K562 (cell line): ENCODE measurements around the gene HDGFL2. TPM values are rescaled to one million over a fixed set of nuclear protein-coding genes. Genes with fewer than 3 reads are reported as not detected.
A peak's percentile ranks its signal among the peaks of the same experiment; 100 is the strongest.

Experiments
- ATAC-seq: fragments of 200-7000 bp; cut with Tn5 transposase; 3 replicates; pipeline ENCODE4 v1.9.1; 2020; ENCODE audit warnings: moderate library complexity
- BruUV-seq: library from RNA; stranded (reverse); fragments of 400-500 nt; replicated peaks from 2 replicates; lab custom pipeline; 2021; lab: Mats Ljungman, UMichigan
- CTCF ChIA-PET: fragments of 300-600 bp; formaldehyde crosslinking; extraction: SDS; loops from one replicate; lab custom pipeline; 2021; ENCODE audit warnings: low intra/inter-chr PET ratio; lab: Yijun Ruan, JAX
- POLR2A ChIA-PET: fragments of 300-600, 350-650 bp; sonication (Branson Sonifier 250); formaldehyde crosslinking; extraction: SDS; loops from one replicate; lab custom pipeline; 2021; ENCODE audit warnings: antibody characterized with exemption, inconsistent platforms; lab: Yijun Ruan, JAX
- DNase-seq, 4 experiments: peaks; one replicate each; pipeline versions ENCODE4 v3.0.0 to v3.0.0-alpha.2; 2011 to 2018; ENCODE audit warnings: low spot score in 3 of 4, mixed read lengths in 3 of 4; ENCODE audit errors: extremely low read depth in 1 of 4
- FAIRE-seq: peaks from 2 replicates; lab custom pipeline; 2011; peaks lifted over from hg19 to GRCh38; lab: Jason Lieb, UNC
- H2AFZ ChIP-seq: 2 replicates; pipeline ENCODE4 v1.6.0; 2011; ENCODE audit warnings: low read depth, low read length, control low read depth, inconsistent platforms
- H3K27ac ChIP-seq: fragments of 200-600 bp; 3 replicates; pipeline ENCODE4 v1.8.0; 2011; ENCODE audit warnings: low read depth, mild to moderate bottlenecking, control low read depth, inconsistent platforms, low read length, moderate library complexity, mixed read lengths; ENCODE audit errors: extremely low read depth
- H3K27me3 ChIP-seq, 2 experiments: fragments of 300-600 bp in 1 of 2; 2 replicates in 1 of 2; 3 replicates in 1 of 2; pipeline versions ENCODE4 v1.6.0 to v1.8.0; 2011; ENCODE audit warnings: inconsistent platforms in 2 of 2, low read length in 2 of 2, mild to moderate bottlenecking in 1 of 2, mixed read lengths in 1 of 2, moderate library complexity in 1 of 2; ENCODE audit not compliant: control insufficient read depth in 2 of 2, insufficient read depth in 2 of 2
- H3K36me3 ChIP-seq: fragments of 300-600 bp; 3 replicates; pipeline ENCODE4 v1.8.0; 2011; ENCODE audit warnings: mild to moderate bottlenecking, low read length, inconsistent platforms; ENCODE audit not compliant: control insufficient read depth, insufficient read depth
- H3K4me1 ChIP-seq, 2 experiments: fragments of 200-600 bp in 1 of 2; replicated peaks in 1 of 2; 2 replicates in 1 of 2; 3 replicates in 1 of 2; pipeline versions ENCODE4 v1.5.1 to v1.8.0; 2011; ENCODE audit warnings: inconsistent platforms in 2 of 2, low read length in 2 of 2, mild to moderate bottlenecking in 1 of 2, mixed read lengths in 1 of 2, moderate library complexity in 1 of 2; ENCODE audit not compliant: control insufficient read depth in 2 of 2, insufficient read depth in 2 of 2
- H3K4me2 ChIP-seq: 2 replicates; pipeline ENCODE4 v1.6.1; 2011; ENCODE audit warnings: low read length, control low read depth, inconsistent platforms, mixed read lengths; ENCODE audit not compliant: insufficient read depth
- H3K4me3 ChIP-seq: fragments of 200-600 bp; sonication (generic), shearing (Covaris generic); 2 replicates; pipeline ENCODE4 v1.5.1; 2016; ENCODE audit warnings: control low read depth, inconsistent platforms
- H3K79me2 ChIP-seq: fragments of 200-600 bp; 3 replicates; pipeline ENCODE4 v1.8.0; 2011; ENCODE audit warnings: low read length, inconsistent platforms; ENCODE audit not compliant: control insufficient read depth, insufficient read depth
- H3K9ac ChIP-seq, 2 experiments: 2 replicates each; pipeline versions ENCODE4 v1.6.0 to v1.6.1; 2011; ENCODE audit warnings: low read depth in 2 of 2, low read length in 2 of 2, control low read depth in 1 of 2, inconsistent platforms in 1 of 2, mild to moderate bottlenecking in 1 of 2, mixed read lengths in 1 of 2; ENCODE audit not compliant: insufficient read depth in 1 of 2
- H3K9me1 ChIP-seq: one replicate; pipeline ENCODE4 v1.6.0; 2011; ENCODE audit warnings: inconsistent platforms, mild to moderate bottlenecking, low read length, moderate library complexity; ENCODE audit not compliant: control insufficient read depth, insufficient read depth
- H3K9me3 ChIP-seq: replicated peaks from 2 replicates; pipeline ENCODE4 v1.5.1; 2011; ENCODE audit warnings: low read depth, low read length, inconsistent platforms; ENCODE audit not compliant: control insufficient read depth, insufficient read depth
- H4K20me1 ChIP-seq: replicated peaks from 2 replicates; pipeline ENCODE4 v1.6.1; 2011; ENCODE audit warnings: low read length, inconsistent platforms, mixed read lengths; ENCODE audit not compliant: control insufficient read depth, insufficient read depth
- ASH1L ChIP-seq: fragments of 450-650 bp; IDR thresholded peaks from 2 replicates; pipeline ENCODE4 v1.6.1; 2018; ENCODE audit warnings: borderline replicate concordance, mild to moderate bottlenecking, low read depth; ENCODE audit not compliant: partially characterized antibody
- DIDO1 ChIP-seq: fragments of 450-650 bp; IDR thresholded peaks from 2 replicates; pipeline ENCODE4 v1.6.1; 2016; ENCODE audit warnings: low read depth, missing biosample characterization, missing genetic modification characterization
- E2F5 ChIP-seq: sonication (generic); formaldehyde crosslinking; IDR thresholded peaks from 2 replicates; pipeline ENCODE4 v1.8.0; 2022; ENCODE audit warnings: mild to moderate bottlenecking, missing genetic modification reagents
- HEY1 ChIP-seq: fragments of 250-450 bp; sonication (Bioruptor Pico); IDR thresholded peaks from 2 replicates; pipeline ENCODE4 v1.5.0; 2020; ENCODE audit warnings: mild to moderate bottlenecking, moderate library complexity, borderline replicate concordance
- HNRNPL ChIP-seq: fragments of 200-400 bp; formaldehyde crosslinking; IDR thresholded peaks from 2 replicates; pipeline ENCODE4 v1.6.1; 2017; ENCODE audit warnings: low read depth, mild to moderate bottlenecking, low read length
- NFATC3 ChIP-seq: fragments of 450-650 bp; IDR thresholded peaks from 2 replicates; pipeline ENCODE4 v1.6.1; 2017; ENCODE audit warnings: mild to moderate bottlenecking
- PPARD ChIP-seq: fragments of 250-450 bp; sonication (Bioruptor Pico); IDR thresholded peaks from 2 replicates; pipeline ENCODE4 v1.8.0; 2022; ENCODE audit warnings: inconsistent platforms, mild to moderate bottlenecking, moderate library complexity
- RAD51 ChIP-seq: fragments of 450-650 bp; IDR thresholded peaks from 2 replicates; pipeline ENCODE4 v1.7.1; 2016; ENCODE audit warnings: low read depth, mild to moderate bottlenecking, borderline replicate concordance
- RBFOX2 ChIP-seq: fragments of 200-400 bp; formaldehyde crosslinking; IDR thresholded peaks from 2 replicates; pipeline ENCODE4 v1.6.1; 2017; ENCODE audit warnings: low read depth, mild to moderate bottlenecking, low read length, moderate library complexity
- TFAP4 ChIP-seq: sonication (generic); formaldehyde crosslinking; IDR thresholded peaks from 2 replicates; pipeline ENCODE4 v1.8.0; 2022; ENCODE audit warnings: missing genetic modification reagents, mild to moderate bottlenecking, moderate library complexity, borderline replicate concordance
- THAP7 ChIP-seq: fragments of 250-450 bp; sonication (Bioruptor Pico); IDR thresholded peaks from 2 replicates; pipeline ENCODE4 v1.5.0; 2021
- ZBTB49 ChIP-seq: sonication (generic); formaldehyde crosslinking; IDR thresholded peaks from 2 replicates; pipeline ENCODE4 v1.8.0; 2022; ENCODE audit warnings: missing genetic modification reagents, mild to moderate bottlenecking, borderline replicate concordance
- ZNF408 ChIP-seq: fragments of 250-450 bp; sonication (Bioruptor Pico); IDR thresholded peaks from 2 replicates; pipeline ENCODE4 v1.4.0; 2020; ENCODE audit warnings: low read depth, mild to moderate bottlenecking, moderate library complexity
- ZNF561 ChIP-seq: fragments of 450-650 bp; formaldehyde crosslinking; conservative IDR thresholded peaks from 2 replicates; pipeline ENCODE4 v1.4.0; 2020; ENCODE audit warnings: mild to moderate bottlenecking, moderate library complexity
- ZNF589 ChIP-seq: fragments of 200-800 bp; sonication (Bioruptor generic); IDR thresholded peaks from 2 replicates; pipeline ENCODE4 v1.6.1; 2016; ENCODE audit warnings: low read depth, missing genetic modification characterization, missing compliant biosample characterization
- whole genome bisulfite sequencing: fragments of 100-300 bp; shearing (Covaris generic); methylation state at CpG from one replicate; pipeline ENCODE4 v1.1.6; 2016; ENCODE audit warnings: low coverage, mixed read lengths; ENCODE audit not compliant: insufficient coverage; ENCODE audit errors: missing lambda C conversion rate; 5-methylcytosine and 5-hydroxymethylcytosine counted together
- in situ Hi-C: fragments of 300-500 bp; cut with MboI; formaldehyde crosslinking; loops from 4 replicates; pipeline ENCODE4 v1.15.0; 2018; ENCODE audit warnings: inconsistent platforms, mixed read lengths
- intact Hi-C: fragments of 100-400 bp; cut with micrococcal nuclease; formaldehyde crosslinking; loops from 2 replicates; pipeline ENCODE4 v1.14.2; 2022
- polyA plus RNA-seq, 8 experiments: library from polyadenylated mRNA; depleted of rRNA in 4 of 8; stranded (reverse) in 5 of 8; unstranded in 3 of 8; fragments of >200 nt; fragmentation: Nextera tagmentation in 2 of 8; fragmentation: Illumina TruSeq in 1 of 8; extraction: Ambion mirVana in 2 of 8; extraction: Trizol in 1 of 8; gene quantifications; 2 replicates each; pipeline versions ENCODE4 v1.2.1 to v1.2.3, GENCODE V29; 2011 to 2014; ENCODE audit warnings: inconsistent platforms in 1 of 8, missing spikeins in 1 of 8
- total RNA-seq, 7 experiments: library from RNA; depleted of rRNA in 6 of 7; stranded (reverse); fragments of >200 nt in 6 of 7; fragmentation: Illumina TruSeq in 2 of 7; extraction: Trizol in 2 of 7; gene quantifications; 2 replicates each; pipeline versions ENCODE4 v1.2.1 to v1.2.3, GENCODE V29; 2011 to 2021; ENCODE audit warnings: low replicate concordance in 1 of 7

Gene HDGFL2
- total and polyA plus RNA-seq, 9 of the 15 experiments (the other 6 are each of a cell fraction or from before 2014, with no cell fraction given), result 0.13 to 61.7 (median 16.0) TPM

GRCh38 chr19:4444765-4445741 lies 27.0 kb upstream of the HDGFL2 start:
- peaks cover 90% of the 10 kb centered on the region; the same call in 2 of the 3 replicates for H3K36me3 ChIP-seq
- TSS peak; percentile 72 for BruUV-seq
- H3K4me1 ChIP-seq, result peaks cover 0 to 68% of the 10 kb centered on the region in 2 experiments; a peak in 3 of 5 replicates
- no peaks in the 10 kb centered on the region for H3K79me2 ChIP-seq
- FAIRE-seq (no peak), DNase-seq (peak in 3 of 4 experiments; percentile 8 to 14 (median 9)), ATAC-seq (peak; percentile 6; the same call in 2 of the 3 replicates)
- no peak overlapping the region for H2AFZ ChIP-seq
- 87% methylated on average over 31 of the region's 36 CpGs for WGBS
- POLR2A ChIA-PET, result interaction anchor here (0.5 to 7.4 kb wide), 8 partner anchors 9 to 181 kb away, joined by 3 to 60 read pairs (median 4); partner anchors contain the start of gene CHAF1A
- in situ Hi-C loops, result no loop called here
- H3K9me1 ChIP-seq, result no peaks in the 10 kb centered on the region
- CTCF ChIA-PET, result interaction anchor here (0.6 kb wide), 1 partner anchor 1275 kb away, joined by 4 read pairs; the partner anchor contains the start of gene LONP1
- H4K20me1 ChIP-seq, result no peaks in the 10 kb centered on the region; the same call in 1 of the 2 replicates
- no peak overlapping the region for H3K27ac ChIP-seq
- H3K9me3 ChIP-seq, result no peaks in the 10 kb centered on the region
- peak overlapping the region in 1 of 2 experiments; percentile 36; a peak in 1 of 4 replicates for H3K9ac ChIP-seq
- no peak overlapping the region for H3K4me3 ChIP-seq
- no peaks in the 10 kb centered on the region for H3K27me3 ChIP-seq
- intact Hi-C loops, result no loop called here
- no peak overlapping the region for H3K4me2 ChIP-seq
- no peak for TF ChIP-seq PPARD (CRISPR knock-in tag)
- peak; percentile 40; the same call in 1 of the 2 replicates for TF ChIP-seq RBFOX2
- no peak for TF ChIP-seq HEY1 (CRISPR knock-in tag)
- TF ChIP-seq TFAP4 (CRISPR knock-in tag), result no peak
- no peak for TF ChIP-seq THAP7 (CRISPR knock-in tag)
- no peak for TF ChIP-seq HNRNPL
- 0 out of 2 replicates have a peak, but pooled peaks have one; percentile 3 for TF ChIP-seq E2F5 (CRISPR knock-in tag)
- TF ChIP-seq ZNF408 (CRISPR knock-in tag), result no peak
- no peak for TF ChIP-seq DIDO1
- no peak for TF ChIP-seq ASH1L
- no peak for TF ChIP-seq ZNF561 (CRISPR knock-in tag)
- no peak for TF ChIP-seq NFATC3
- TF ChIP-seq RAD51, result no peak
- TF ChIP-seq ZBTB49 (CRISPR knock-in tag), result no peak
- no peak for TF ChIP-seq ZNF589 (CRISPR knock-in tag)
